GM23338 (cell line): ENCODE measurements around the gene RPS6KA5. TPM values are rescaled to one million over a fixed set of nuclear protein-coding genes. Genes with fewer than 3 reads are reported as not detected.

Experiments used
- ATAC-seq: fragments of 200-7000 bp; cut with Tn5 transposase; 3 replicates; pipeline ENCODE4 v1.9.1; 2020
- DNase-seq: peaks from one replicate; pipeline ENCODE4 v3.0.0-alpha.2; 2015; ENCODE audit warnings: low spot score
- H2AFZ ChIP-seq: fragments of 200-600 bp; sonication (generic); 2 replicates; pipeline ENCODE4 v1.8.0; 2016; ENCODE audit warnings: antibody characterized with exemption, mild to moderate bottlenecking, moderate library complexity
- H3F3A ChIP-seq: fragments of 200-600 bp; sonication (generic); replicated peaks from 2 replicates; pipeline ENCODE4 v1.8.0; 2017; ENCODE audit warnings: antibody characterized with exemption, mixed run types, low read depth
- H3K27ac ChIP-seq: fragments of 200-600 bp; sonication (generic); 2 replicates; pipeline ENCODE4 v1.6.1; 2016; ENCODE audit warnings: low read depth
- H3K27me3 ChIP-seq: fragments of 200-600 bp; sonication (generic); 2 replicates; pipeline ENCODE4 v1.8.0; 2016; ENCODE audit warnings: mild to moderate bottlenecking, mixed run types, moderate library complexity; ENCODE audit not compliant: insufficient read depth
- H3K36me3 ChIP-seq: fragments of 200-600 bp; sonication (generic); 2 replicates; pipeline ENCODE4 v1.8.0; 2016; ENCODE audit warnings: mild to moderate bottlenecking; ENCODE audit not compliant: insufficient read depth
- H3K4me1 ChIP-seq: fragments of 200-600 bp; sonication (generic); 2 replicates; pipeline ENCODE4 v1.8.0; 2016; ENCODE audit warnings: mild to moderate bottlenecking, moderate library complexity; ENCODE audit not compliant: insufficient read depth
- H3K4me2 ChIP-seq: fragments of 200-600 bp; sonication (generic); 2 replicates; pipeline ENCODE4 v1.7.1; 2017; ENCODE audit warnings: mixed run types
- H3K4me3 ChIP-seq: fragments of 200-600 bp; sonication (generic); 2 replicates; pipeline ENCODE4 v1.6.1; 2016; ENCODE audit warnings: mixed run types
- H3K79me2 ChIP-seq: fragments of 200-600 bp; sonication (generic); replicated peaks from 2 replicates; pipeline ENCODE4 v1.8.0; 2017; ENCODE audit warnings: mild to moderate bottlenecking; ENCODE audit not compliant: insufficient read depth
- H3K9me2 ChIP-seq: fragments of 200-600 bp; sonication (generic); 2 replicates; pipeline ENCODE4 v1.8.0; 2017; ENCODE audit not compliant: insufficient read depth
- H4K20me1 ChIP-seq: fragments of 200-600 bp; sonication (generic); replicated peaks from 2 replicates; pipeline ENCODE4 v1.8.0; 2017; ENCODE audit warnings: mild to moderate bottlenecking; ENCODE audit not compliant: insufficient read depth
- H3K27ac Mint-ChIP-seq: 2 replicates; pipeline ENCODE4 v1.8.0; 2020; ENCODE audit warnings: inconsistent platforms, mild to moderate bottlenecking, moderate library complexity, mixed read lengths
- H3K27me3 Mint-ChIP-seq: 3 replicates; pipeline ENCODE4 v1.8.0; 2022; ENCODE audit warnings: low read depth, mild to moderate bottlenecking, moderate library complexity, mixed read lengths, inconsistent platforms; ENCODE audit not compliant: insufficient read depth, poor library complexity
- H3K36me3 Mint-ChIP-seq: 3 replicates; pipeline ENCODE4 v1.8.0; 2021; ENCODE audit warnings: low read depth, mild to moderate bottlenecking, inconsistent platforms, moderate library complexity, mixed read lengths
- H3K4me1 Mint-ChIP-seq: 3 replicates; pipeline ENCODE4 v1.8.0; 2020; ENCODE audit warnings: mild to moderate bottlenecking, inconsistent platforms, mixed read lengths
- H3K4me3 Mint-ChIP-seq: 3 replicates; pipeline ENCODE4 v1.8.0; 2021; ENCODE audit warnings: moderate library complexity, mild to moderate bottlenecking, inconsistent platforms, mixed read lengths
- H3K9me3 Mint-ChIP-seq: 3 replicates; pipeline ENCODE4 v1.8.0; 2020; ENCODE audit warnings: moderate library complexity, mild to moderate bottlenecking, inconsistent platforms, mixed read lengths
- CREB1 ChIP-seq: fragments of 250-450 bp; sonication (Bioruptor Pico); IDR thresholded peaks from 2 replicates; pipeline ENCODE4 v1.5.0; 2020; ENCODE audit warnings: low read depth, mild to moderate bottlenecking, moderate library complexity
- EZH2 ChIP-seq: fragments of 200-600 bp; sonication (generic); IDR thresholded peaks from one replicate; pipeline ENCODE4 v1.8.0; 2017; ENCODE audit warnings: antibody characterized with exemption, mild to moderate bottlenecking, low read depth; ENCODE audit not compliant: unreplicated experiment
- EZH2phosphoT487 ChIP-seq: fragments of 200-600 bp; sonication (generic); IDR thresholded peaks from one replicate; pipeline ENCODE4 v1.8.1; 2018; ENCODE audit warnings: antibody characterized with exemption; ENCODE audit not compliant: unreplicated experiment
- JUNB ChIP-seq: IDR thresholded peaks from one replicate; pipeline ENCODE4 v1.6.1; 2016; ENCODE audit warnings: antibody characterized with exemption; ENCODE audit not compliant: unreplicated experiment
- NANOG ChIP-seq: IDR thresholded peaks from 2 replicates; pipeline ENCODE4 v1.6.1; 2016; ENCODE audit warnings: antibody characterized with exemption, borderline replicate concordance
- POLR2AphosphoS5 ChIP-seq: IDR thresholded peaks from 2 replicates; pipeline ENCODE4 v1.6.1; 2016; ENCODE audit warnings: antibody characterized with exemption, low read depth
- STAT1 ChIP-seq: IDR thresholded peaks from one replicate; pipeline ENCODE4 v1.6.1; 2016; ENCODE audit warnings: antibody characterized with exemption; ENCODE audit not compliant: unreplicated experiment
- ZNF114 ChIP-seq: fragments of 250-450 bp; sonication (Bioruptor Pico); IDR thresholded peaks from 2 replicates; pipeline ENCODE4 v1.5.0; 2020; ENCODE audit warnings: mild to moderate bottlenecking, moderate library complexity
- ZNF331 ChIP-seq: fragments of 250-450 bp; sonication (Bioruptor Pico); IDR thresholded peaks from 2 replicates; pipeline ENCODE4 v1.5.0; 2020; ENCODE audit warnings: low read depth, mild to moderate bottlenecking, moderate library complexity
- polyA plus RNA-seq: library from polyadenylated mRNA; unstranded; fragments of >200 nt; fragmentation: Nextera tagmentation; extraction: Ambion mirVana; gene quantifications from 2 replicates; pipeline ENCODE4 v1.2.1, GENCODE V29; 2016
- total RNA-seq: library from RNA; depleted of rRNA; stranded (reverse); fragments of >200 nt; shearing (Covaris generic); gene quantifications from 2 replicates; pipeline ENCODE4 v1.2.3, GENCODE V29; 2014
- TF ChIP-seq, protein P1 (sequence below), 2 experiments: fragments of 200-600 bp in 1 of 2; sonication (generic) in 1 of 2; conservative IDR thresholded peaks; 2 replicates each; pipeline versions ENCODE4 v1.5.1 to v1.6.1; 2016 to 2017; ENCODE audit warnings: antibody characterized with exemption in 2 of 2, low read depth in 2 of 2, mild to moderate bottlenecking in 2 of 2, moderate library complexity in 1 of 2
- TF ChIP-seq, protein P2 (sequence below): IDR thresholded peaks from 2 replicates; pipeline ENCODE4 v1.6.1; 2016; ENCODE audit warnings: antibody characterized with exemption
- TF ChIP-seq, protein P3 (sequence below): IDR thresholded peaks from one replicate; pipeline ENCODE4 v1.6.1; 2018; ENCODE audit warnings: antibody characterized with exemption; ENCODE audit not compliant: unreplicated experiment
- TF ChIP-seq, protein P4 (sequence below): fragments of 250-450 bp; sonication (Bioruptor Pico); IDR thresholded peaks from 2 replicates; pipeline ENCODE4 v1.5.0; 2020; ENCODE audit warnings: mild to moderate bottlenecking, moderate library complexity

Gene RPS6KA5
- total and polyA plus RNA-seq, 2 experiments from 2014 or later: 2.1 to 2.4 TPM

DNA sequence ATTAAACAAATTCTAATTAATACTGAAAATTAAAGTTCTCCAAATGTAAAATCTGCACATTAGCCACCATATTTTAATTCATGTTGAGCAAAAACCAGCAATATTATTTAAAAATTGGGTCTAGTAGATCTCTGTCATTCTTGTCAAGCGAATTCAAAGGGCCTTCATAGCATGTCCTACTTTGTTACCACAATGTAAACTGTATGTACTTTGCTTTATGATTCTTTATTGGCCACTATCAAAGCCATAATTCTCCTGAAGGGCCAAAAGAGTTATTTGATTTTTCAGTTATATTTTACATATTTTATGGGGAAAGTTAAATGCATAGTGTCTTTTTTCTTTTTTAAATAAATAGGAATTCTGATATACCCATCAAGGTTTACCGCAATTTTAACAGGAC is 117.9 kb downstream of the RPS6KA5 start:
- H3K4me3 Mint-ChIP-seq: no peak overlapping the region
- H3K9me2 ChIP-seq: no peaks in the 10 kb centered on the region
- no peak for ATAC-seq

More for the DNA sequence above, 117.9 kb downstream of the RPS6KA5 start:
- no peak for TF ChIP-seq NANOG
- TF ChIP-seq, protein P1, sequence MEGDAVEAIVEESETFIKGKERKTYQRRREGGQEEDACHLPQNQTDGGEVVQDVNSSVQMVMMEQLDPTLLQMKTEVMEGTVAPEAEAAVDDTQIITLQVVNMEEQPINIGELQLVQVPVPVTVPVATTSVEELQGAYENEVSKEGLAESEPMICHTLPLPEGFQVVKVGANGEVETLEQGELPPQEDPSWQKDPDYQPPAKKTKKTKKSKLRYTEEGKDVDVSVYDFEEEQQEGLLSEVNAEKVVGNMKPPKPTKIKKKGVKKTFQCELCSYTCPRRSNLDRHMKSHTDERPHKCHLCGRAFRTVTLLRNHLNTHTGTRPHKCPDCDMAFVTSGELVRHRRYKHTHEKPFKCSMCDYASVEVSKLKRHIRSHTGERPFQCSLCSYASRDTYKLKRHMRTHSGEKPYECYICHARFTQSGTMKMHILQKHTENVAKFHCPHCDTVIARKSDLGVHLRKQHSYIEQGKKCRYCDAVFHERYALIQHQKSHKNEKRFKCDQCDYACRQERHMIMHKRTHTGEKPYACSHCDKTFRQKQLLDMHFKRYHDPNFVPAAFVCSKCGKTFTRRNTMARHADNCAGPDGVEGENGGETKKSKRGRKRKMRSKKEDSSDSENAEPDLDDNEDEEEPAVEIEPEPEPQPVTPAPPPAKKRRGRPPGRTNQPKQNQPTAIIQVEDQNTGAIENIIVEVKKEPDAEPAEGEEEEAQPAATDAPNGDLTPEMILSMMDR (conservative IDR thresholded peaks at IDR 0.05; ENCODE audit: low read depth in 2 of 2): no peak
- TF ChIP-seq POLR2AphosphoS5: no peak
- TF ChIP-seq, protein P2, sequence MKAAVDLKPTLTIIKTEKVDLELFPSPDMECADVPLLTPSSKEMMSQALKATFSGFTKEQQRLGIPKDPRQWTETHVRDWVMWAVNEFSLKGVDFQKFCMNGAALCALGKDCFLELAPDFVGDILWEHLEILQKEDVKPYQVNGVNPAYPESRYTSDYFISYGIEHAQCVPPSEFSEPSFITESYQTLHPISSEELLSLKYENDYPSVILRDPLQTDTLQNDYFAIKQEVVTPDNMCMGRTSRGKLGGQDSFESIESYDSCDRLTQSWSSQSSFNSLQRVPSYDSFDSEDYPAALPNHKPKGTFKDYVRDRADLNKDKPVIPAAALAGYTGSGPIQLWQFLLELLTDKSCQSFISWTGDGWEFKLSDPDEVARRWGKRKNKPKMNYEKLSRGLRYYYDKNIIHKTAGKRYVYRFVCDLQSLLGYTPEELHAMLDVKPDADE: no peak
- TF ChIP-seq CREB1 (CRISPR knock-in tag): no peak
- TF ChIP-seq, protein P3, sequence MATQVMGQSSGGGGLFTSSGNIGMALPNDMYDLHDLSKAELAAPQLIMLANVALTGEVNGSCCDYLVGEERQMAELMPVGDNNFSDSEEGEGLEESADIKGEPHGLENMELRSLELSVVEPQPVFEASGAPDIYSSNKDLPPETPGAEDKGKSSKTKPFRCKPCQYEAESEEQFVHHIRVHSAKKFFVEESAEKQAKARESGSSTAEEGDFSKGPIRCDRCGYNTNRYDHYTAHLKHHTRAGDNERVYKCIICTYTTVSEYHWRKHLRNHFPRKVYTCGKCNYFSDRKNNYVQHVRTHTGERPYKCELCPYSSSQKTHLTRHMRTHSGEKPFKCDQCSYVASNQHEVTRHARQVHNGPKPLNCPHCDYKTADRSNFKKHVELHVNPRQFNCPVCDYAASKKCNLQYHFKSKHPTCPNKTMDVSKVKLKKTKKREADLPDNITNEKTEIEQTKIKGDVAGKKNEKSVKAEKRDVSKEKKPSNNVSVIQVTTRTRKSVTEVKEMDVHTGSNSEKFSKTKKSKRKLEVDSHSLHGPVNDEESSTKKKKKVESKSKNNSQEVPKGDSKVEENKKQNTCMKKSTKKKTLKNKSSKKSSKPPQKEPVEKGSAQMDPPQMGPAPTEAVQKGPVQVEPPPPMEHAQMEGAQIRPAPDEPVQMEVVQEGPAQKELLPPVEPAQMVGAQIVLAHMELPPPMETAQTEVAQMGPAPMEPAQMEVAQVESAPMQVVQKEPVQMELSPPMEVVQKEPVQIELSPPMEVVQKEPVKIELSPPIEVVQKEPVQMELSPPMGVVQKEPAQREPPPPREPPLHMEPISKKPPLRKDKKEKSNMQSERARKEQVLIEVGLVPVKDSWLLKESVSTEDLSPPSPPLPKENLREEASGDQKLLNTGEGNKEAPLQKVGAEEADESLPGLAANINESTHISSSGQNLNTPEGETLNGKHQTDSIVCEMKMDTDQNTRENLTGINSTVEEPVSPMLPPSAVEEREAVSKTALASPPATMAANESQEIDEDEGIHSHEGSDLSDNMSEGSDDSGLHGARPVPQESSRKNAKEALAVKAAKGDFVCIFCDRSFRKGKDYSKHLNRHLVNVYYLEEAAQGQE: no peak
- TF ChIP-seq JUNB: no peak
- TF ChIP-seq EZH2: no peak
- no peak for TF ChIP-seq ZNF114 (CRISPR knock-in tag)
- no peak for TF ChIP-seq ZNF331 (CRISPR knock-in tag)
- no peak for TF ChIP-seq STAT1
- TF ChIP-seq, protein P4, sequence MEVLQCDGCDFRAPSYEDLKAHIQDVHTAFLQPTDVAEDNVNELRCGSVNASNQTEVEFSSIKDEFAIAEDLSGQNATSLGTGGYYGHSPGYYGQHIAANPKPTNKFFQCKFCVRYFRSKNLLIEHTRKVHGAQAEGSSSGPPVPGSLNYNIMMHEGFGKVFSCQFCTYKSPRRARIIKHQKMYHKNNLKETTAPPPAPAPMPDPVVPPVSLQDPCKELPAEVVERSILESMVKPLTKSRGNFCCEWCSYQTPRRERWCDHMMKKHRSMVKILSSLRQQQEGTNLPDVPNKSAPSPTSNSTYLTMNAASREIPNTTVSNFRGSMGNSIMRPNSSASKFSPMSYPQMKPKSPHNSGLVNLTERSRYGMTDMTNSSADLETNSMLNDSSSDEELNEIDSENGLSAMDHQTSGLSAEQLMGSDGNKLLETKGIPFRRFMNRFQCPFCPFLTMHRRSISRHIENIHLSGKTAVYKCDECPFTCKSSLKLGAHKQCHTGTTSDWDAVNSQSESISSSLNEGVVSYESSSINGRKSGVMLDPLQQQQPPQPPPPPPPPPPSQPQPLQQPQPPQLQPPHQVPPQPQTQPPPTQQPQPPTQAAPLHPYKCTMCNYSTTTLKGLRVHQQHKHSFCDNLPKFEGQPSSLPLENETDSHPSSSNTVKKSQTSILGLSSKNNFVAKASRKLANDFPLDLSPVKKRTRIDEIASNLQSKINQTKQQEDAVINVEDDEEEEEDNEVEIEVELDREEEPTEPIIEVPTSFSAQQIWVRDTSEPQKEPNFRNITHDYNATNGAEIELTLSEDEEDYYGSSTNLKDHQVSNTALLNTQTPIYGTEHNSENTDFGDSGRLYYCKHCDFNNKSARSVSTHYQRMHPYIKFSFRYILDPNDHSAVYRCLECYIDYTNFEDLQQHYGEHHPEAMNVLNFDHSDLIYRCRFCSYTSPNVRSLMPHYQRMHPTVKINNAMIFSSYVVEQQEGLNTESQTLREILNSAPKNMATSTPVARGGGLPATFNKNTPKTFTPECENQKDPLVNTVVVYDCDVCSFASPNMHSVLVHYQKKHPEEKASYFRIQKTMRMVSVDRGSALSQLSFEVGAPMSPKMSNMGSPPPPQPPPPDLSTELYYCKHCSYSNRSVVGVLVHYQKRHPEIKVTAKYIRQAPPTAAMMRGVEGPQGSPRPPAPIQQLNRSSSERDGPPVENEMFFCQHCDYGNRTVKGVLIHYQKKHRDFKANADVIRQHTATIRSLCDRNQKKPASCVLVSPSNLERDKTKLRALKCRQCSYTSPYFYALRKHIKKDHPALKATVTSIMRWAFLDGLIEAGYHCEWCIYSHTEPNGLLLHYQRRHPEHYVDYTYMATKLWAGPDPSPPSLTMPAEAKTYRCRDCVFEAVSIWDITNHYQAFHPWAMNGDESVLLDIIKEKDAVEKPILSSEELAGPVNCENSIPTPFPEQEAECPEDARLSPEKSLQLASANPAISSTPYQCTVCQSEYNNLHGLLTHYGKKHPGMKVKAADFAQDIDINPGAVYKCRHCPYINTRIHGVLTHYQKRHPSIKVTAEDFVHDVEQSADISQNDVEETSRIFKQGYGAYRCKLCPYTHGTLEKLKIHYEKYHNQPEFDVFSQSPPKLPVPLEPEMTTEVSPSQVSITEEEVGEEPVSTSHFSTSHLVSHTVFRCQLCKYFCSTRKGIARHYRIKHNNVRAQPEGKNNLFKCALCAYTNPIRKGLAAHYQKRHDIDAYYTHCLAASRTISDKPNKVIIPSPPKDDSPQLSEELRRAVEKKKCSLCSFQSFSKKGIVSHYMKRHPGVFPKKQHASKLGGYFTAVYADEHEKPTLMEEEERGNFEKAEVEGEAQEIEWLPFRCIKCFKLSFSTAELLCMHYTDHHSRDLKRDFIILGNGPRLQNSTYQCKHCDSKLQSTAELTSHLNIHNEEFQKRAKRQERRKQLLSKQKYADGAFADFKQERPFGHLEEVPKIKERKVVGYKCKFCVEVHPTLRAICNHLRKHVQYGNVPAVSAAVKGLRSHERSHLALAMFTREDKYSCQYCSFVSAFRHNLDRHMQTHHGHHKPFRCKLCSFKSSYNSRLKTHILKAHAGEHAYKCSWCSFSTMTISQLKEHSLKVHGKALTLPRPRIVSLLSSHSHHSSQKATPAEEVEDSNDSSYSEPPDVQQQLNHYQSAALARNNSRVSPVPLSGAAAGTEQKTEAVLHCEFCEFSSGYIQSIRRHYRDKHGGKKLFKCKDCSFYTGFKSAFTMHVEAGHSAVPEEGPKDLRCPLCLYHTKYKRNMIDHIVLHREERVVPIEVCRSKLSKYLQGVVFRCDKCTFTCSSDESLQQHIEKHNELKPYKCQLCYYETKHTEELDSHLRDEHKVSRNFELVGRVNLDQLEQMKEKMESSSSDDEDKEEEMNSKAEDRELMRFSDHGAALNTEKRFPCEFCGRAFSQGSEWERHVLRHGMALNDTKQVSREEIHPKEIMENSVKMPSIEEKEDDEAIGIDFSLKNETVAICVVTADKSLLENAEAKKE (CRISPR knock-in tag): no peak
- TF ChIP-seq EZH2phosphoT487: no peak
- Histone ChIP-seq H3K79me2 (no peaks in the 10 kb centered on the region), H3K27ac (no peak overlapping the region), H3K27me3 (no peaks in the 10 kb centered on the region), H2AFZ (no peak overlapping the region), H3F3A (no peaks in the 10 kb centered on the region), H3K36me3 (no peaks in the 10 kb centered on the region; the same call in 1 of the 2 replicates), H3K4me1 (no peaks in the 10 kb centered on the region), H4K20me1 (no peaks in the 10 kb centered on the region), H3K4me3 (no peak overlapping the region), H3K4me2 (no peak overlapping the region)
- no peaks in the 10 kb centered on the region for H3K27me3 Mint-ChIP-seq
- no peaks in the 10 kb centered on the region for H3K4me1 Mint-ChIP-seq
- peaks cover 36% of the 10 kb centered on the region for H3K36me3 Mint-ChIP-seq
- no peak for DNase-seq
- no peak overlapping the region for H3K27ac Mint-ChIP-seq
- H3K9me3 Mint-ChIP-seq: peaks cover 30% of the 10 kb centered on the region
